ENCODE results near the gene ATP6V0D1. TPM values are rescaled to one million over a fixed set of nuclear protein-coding genes. Genes with fewer than 3 reads are reported as not detected.

The ATP6V0D1 gene
- total RNA-seq, 2 experiments from 2014 or later = 33.0 to 33.6 TPM

DNA sequence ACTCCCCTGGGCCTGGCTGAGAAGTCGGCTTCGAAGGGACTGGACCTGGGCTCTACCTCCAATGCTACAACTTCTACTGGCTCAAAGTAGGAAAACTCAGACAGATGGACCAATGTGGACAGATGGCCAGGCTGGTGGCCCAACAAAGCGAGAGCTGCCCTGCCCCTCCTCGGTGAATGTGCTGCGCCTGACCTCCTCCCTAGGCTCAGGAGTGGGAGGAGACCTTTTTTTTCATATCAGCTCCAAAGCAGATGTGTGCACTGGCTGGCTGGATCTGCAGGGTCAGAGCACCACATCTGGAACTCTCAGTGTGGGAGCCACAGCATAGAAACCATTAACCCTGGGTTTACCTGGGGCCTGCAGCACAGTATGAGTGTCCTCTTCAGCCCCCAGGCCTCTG lies 20.8 kb downstream of the ATP6V0D1 start:
- H3K4me1 Mint-ChIP-seq = peaks cover 4% of the 10 kb centered on the region
- H3K27ac Mint-ChIP-seq = no peak overlapping the region
- no peaks in the 10 kb centered on the region for H3K27me3 Mint-ChIP-seq
- no peaks in the 10 kb centered on the region for H3K36me3 Mint-ChIP-seq
- no peaks in the 10 kb centered on the region for H3K9me3 Mint-ChIP-seq
- H3K4me3 Mint-ChIP-seq = no peak overlapping the region
- no peak for DNase-seq

DNA sequence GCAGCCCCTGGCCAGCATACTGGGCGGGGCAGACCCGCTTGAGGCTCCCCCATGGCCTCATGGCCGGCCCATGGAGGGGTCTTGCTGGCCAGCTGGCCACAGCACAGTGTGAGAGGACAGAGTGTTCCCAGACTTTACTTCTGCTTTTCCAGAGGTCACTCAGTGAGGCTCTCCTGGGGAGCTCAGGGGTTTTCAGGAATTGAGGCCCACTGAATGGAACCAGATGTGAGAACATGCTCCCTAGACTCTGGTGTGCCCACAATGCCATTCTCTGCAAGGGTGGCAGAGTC lies 21.2 kb downstream of the ATP6V0D1 start:
- Mint-ChIP-seq H3K27ac (no peak overlapping the region), H3K27me3 (no peaks in the 10 kb centered on the region), H3K4me1 (peaks cover 3% of the 10 kb centered on the region), H3K9me3 (no peaks in the 10 kb centered on the region), H3K36me3 (no peaks in the 10 kb centered on the region), H3K4me3 (no peak overlapping the region)
- no peak for DNase-seq

DNA sequence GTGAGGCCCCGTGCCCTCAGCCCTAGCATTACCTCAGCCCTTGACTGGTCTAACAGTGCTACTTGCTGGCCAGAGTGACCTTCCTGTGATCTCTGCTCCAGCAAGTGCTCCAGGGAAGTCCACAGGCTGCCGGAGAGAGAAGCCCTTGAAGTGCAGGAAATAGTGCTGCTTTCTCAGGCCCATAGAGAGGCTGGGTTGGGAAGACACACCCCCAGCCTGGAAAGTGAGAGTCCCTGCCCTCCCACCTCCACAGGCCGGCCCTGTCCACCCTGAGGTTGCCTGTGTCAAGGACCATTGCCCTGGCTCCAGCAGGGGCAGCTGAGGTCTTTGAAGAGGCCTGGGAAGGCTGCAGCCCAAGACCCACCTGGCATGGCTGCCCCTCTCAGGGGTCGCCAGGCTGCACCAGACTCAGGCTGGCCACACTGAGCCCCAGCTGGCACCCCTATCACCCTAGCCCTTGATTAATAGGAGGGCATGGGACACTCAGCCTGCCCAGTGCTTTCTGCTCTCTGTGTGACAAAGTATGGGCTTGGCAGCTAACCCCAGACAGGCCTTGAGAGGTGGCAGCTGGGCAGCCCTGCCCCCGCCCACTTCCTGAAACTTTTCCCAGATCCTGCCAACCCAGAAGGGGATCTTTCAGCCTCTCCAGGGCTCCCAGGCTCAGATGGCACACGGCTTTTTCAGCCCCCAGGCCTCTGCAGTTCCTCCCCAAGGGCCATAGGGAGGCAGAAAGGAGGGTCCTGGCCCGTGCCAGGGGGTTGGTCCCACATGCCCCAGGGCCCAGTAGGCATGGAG lies 21.7 kb downstream of the ATP6V0D1 start:
- H3K27ac Mint-ChIP-seq = no peak overlapping the region
- no peak overlapping the region for H3K4me3 Mint-ChIP-seq
- H3K4me1 Mint-ChIP-seq = peaks cover 3% of the 10 kb centered on the region
- H3K27me3 Mint-ChIP-seq = no peaks in the 10 kb centered on the region
- no peaks in the 10 kb centered on the region for H3K36me3 Mint-ChIP-seq
- DNase-seq = no peak
- no peaks in the 10 kb centered on the region for H3K9me3 Mint-ChIP-seq

DNA sequence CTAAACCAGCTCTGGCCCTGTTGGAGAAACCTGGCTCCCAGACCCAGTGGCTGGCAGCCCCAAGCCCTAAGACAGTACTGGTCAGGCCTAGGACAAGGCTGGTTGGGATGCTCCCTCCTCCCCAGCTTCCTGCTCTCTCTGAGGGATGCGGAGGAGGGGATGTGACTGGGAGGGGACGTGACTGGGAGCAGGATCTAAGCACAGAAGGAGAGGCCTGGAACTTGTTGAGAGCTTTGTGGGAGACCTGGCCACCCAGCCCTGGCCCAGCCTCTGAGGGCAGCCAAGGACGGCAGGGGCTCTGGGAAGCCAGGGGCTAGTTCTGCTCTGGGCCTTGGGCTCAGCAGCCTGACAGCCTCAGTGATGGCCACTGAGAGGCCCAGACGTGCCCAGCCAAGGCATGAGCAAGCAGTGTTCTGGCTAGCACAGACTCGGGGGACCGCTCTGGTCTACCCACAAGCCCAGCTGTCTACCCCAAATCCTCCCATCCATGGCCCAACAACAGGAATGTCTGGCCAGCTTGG lies 22.8 kb downstream of the ATP6V0D1 start:
- Mint-ChIP-seq H3K36me3 (no peaks in the 10 kb centered on the region), H3K27me3 (no peaks in the 10 kb centered on the region), H3K4me3 (no peak overlapping the region), H3K27ac (no peak overlapping the region), H3K9me3 (no peaks in the 10 kb centered on the region), H3K4me1 (peaks cover 3% of the 10 kb centered on the region)
- DNase-seq = no peak

DNA sequence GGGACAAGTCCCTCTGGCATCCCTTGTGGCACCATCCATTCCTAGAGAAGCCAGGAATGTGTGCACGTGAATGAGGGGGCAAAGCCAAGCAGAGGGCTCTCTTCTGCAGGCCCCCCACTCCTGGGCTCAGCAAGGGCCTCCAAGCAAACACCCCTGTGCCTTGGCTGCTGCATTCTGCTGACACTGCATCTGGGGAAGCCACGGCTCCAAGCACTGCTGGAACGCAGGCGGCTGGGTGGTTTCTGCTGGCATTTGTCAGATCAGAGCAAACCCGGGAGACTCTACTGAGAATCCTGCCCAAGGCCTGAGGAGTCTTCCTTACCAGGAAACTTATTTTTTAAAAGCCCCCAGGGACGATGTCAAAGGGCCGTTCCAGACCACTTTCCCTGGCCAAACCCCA lies 23.3 kb downstream of the ATP6V0D1 start:
- Mint-ChIP-seq H3K27me3 (no peaks in the 10 kb centered on the region), H3K4me1 (peaks cover 3% of the 10 kb centered on the region), H3K27ac (no peak overlapping the region), H3K9me3 (no peaks in the 10 kb centered on the region), H3K36me3 (no peaks in the 10 kb centered on the region), H3K4me3 (no peak overlapping the region)
- DNase-seq = no peak

DNA sequence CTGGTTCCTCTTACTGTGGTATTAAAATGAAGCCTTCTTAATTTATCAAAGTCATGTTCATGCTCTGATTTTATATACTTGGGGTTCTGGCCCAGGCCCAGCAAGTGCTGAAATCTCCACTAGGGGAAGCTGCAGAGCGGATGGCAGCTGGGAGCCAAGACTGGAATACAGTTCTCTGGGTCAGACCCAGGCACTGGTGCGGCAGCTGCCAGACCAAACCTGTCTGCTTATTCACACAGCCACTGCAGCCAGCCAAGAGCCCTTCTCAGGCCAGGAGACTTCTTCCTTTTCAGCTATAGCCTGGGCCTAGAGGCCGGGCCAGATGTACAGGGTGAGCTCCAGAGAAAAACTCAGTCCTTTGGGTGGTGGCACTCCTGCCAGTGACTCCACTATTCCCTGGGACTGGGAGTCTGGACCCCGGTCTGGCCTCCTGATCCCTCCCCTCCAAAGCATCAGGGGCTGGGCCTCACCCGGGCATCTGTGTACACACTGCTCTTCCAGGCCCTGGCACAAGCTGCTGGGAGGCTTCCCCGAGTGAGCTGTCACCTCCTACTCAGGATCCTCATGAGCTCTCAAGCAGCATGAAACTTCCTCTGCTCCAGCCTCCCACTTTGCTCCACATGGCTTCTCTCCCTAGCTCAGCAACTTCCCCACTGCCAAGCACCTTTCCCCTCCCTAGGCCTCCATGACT lies 24.4 kb downstream of the ATP6V0D1 start:
- peaks cover 3% of the 10 kb centered on the region for H3K4me1 Mint-ChIP-seq
- H3K4me3 Mint-ChIP-seq = no peak overlapping the region
- H3K36me3 Mint-ChIP-seq = no peaks in the 10 kb centered on the region
- DNase-seq = no peak
- H3K9me3 Mint-ChIP-seq = no peaks in the 10 kb centered on the region
- H3K27me3 Mint-ChIP-seq = no peaks in the 10 kb centered on the region
- H3K27ac Mint-ChIP-seq = no peak overlapping the region

DNA sequence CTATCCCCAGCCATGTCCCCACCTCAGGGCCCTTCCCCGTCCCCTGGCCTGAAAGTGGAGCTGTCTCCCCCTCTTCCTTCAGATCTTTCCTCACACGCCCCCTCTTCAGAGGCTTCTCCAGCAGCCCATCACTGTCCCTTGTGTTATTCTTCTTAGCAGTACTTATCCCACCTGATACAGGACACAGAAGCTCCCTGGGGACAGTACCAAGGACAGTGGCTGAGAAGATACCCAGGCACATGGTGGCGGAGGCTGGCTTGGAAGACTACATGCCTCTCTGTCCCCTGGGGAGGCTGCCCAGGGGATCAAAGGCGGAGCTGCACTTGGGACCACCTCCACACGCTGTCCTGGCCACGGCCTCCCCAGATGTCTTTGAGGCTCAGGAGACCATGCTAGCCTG lies 26.1 kb downstream of the ATP6V0D1 start:
- DNase-seq = no peak
- Mint-ChIP-seq H3K27ac (no peak overlapping the region), H3K27me3 (no peaks in the 10 kb centered on the region), H3K9me3 (no peaks in the 10 kb centered on the region), H3K4me3 (no peak overlapping the region), H3K4me1 (peaks cover 3% of the 10 kb centered on the region), H3K36me3 (no peaks in the 10 kb centered on the region)

DNA sequence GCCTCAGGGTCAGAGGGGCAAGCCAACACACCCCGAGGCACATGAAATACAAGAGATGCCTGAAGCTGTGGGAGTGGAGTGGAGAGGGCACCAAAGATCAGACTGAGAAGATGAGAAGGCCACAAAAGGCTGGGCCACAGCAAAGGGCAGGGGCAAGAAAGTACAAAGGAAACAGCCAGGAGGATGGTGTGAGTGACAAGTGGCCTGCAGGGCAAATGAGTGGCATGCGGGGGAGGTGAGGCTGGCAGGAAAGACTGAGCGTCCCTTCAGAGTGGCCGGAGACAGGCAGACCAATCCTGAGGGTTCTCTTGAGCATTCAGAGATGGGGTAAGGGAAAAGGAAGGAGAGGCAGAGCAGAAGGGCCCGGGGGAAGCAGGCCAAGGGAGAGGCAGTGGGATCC lies 26.9 kb downstream of the ATP6V0D1 start:
- Mint-ChIP-seq H3K4me1 (peaks cover 3% of the 10 kb centered on the region), H3K27ac (no peak overlapping the region), H3K36me3 (no peaks in the 10 kb centered on the region), H3K9me3 (no peaks in the 10 kb centered on the region), H3K4me3 (no peak overlapping the region), H3K27me3 (no peaks in the 10 kb centered on the region)
- no peak for DNase-seq

GRCh38 chr16:67451704-67452435 lies 29.1 kb downstream of the ATP6V0D1 start:
- no peaks in the 10 kb centered on the region for H3K36me3 Mint-ChIP-seq
- no peak for DNase-seq
- H3K9me3 Mint-ChIP-seq = no peaks in the 10 kb centered on the region
- H3K27ac Mint-ChIP-seq = no peak overlapping the region
- H3K27me3 Mint-ChIP-seq = no peaks in the 10 kb centered on the region
- H3K4me3 Mint-ChIP-seq = no peak overlapping the region
- peaks cover 3% of the 10 kb centered on the region for H3K4me1 Mint-ChIP-seq

DNA sequence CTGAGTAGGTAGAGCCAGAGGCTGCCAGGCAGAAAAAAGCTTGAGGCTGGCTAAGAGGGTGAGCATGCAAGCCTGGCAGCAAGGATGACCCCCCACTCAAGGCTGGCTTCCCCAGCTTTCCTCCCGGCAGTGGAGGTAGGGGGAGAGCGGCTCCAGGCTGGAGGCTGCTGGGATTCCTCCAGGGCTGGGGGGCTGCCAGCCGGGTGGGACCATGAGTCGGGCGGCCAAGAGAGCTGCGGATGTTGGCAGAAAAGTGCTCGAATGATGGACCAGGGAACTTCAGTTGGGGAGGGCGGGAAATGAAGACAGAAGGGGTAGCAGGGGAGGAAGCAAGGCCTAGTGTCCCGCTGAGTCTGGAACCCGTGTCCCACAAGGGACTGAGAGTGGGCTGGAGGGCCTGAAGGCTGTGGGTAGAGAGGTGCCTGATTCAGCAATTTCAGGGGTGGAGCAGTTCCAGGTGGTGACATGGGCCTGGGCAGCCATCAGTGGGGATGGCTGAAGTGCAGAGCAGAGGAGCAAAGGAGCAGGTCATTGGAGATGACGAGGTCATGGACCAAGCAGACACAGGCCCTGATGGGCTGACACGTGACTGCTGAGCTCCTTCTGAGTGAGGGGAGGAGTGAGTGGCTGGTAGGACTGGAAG lies 29.8 kb downstream of the ATP6V0D1 start:
- H3K27ac Mint-ChIP-seq = no peak overlapping the region
- no peak for DNase-seq
- H3K9me3 Mint-ChIP-seq = no peaks in the 10 kb centered on the region
- no peaks in the 10 kb centered on the region for H3K36me3 Mint-ChIP-seq
- no peaks in the 10 kb centered on the region for H3K27me3 Mint-ChIP-seq
- H3K4me1 Mint-ChIP-seq = peaks cover under 1% of the 10 kb centered on the region
- no peak overlapping the region for H3K4me3 Mint-ChIP-seq

- DNase-seq = no peak
- no peak overlapping the region for H3K4me3 Mint-ChIP-seq
- H3K36me3 Mint-ChIP-seq = no peaks in the 10 kb centered on the region
- H3K27me3 Mint-ChIP-seq = no peaks in the 10 kb centered on the region
- H3K27ac Mint-ChIP-seq = no peak overlapping the region
- H3K9me3 Mint-ChIP-seq = no peaks in the 10 kb centered on the region
- H3K4me1 Mint-ChIP-seq = no peaks in the 10 kb centered on the region
These were observed 31.2 kb downstream of the ATP6V0D1 start for GRCh38 chr16:67449739-67450138.

DNA sequence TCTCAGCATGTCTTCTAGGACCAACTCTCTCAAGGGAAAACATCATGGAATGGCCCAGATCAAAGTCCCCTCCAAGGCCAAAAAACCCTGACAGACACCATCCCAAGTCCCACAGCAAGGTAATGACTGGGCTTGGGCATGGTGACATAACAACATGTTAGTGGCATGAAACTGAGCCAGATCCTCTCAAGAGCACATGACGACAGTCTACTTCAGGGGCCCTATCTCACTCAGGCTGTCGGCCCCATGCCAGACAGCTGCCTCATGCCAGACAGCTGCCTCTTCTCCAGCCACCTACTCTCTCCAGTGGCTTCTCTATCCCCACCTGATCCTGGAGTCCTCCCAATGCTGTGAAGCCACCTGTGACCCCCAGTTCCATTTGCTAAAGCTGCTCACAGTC lies 31.6 kb downstream of the ATP6V0D1 start:
- no peak for DNase-seq
- no peaks in the 10 kb centered on the region for H3K36me3 Mint-ChIP-seq
- no peak overlapping the region for H3K4me3 Mint-ChIP-seq
- H3K4me1 Mint-ChIP-seq = no peaks in the 10 kb centered on the region
- H3K27me3 Mint-ChIP-seq = no peaks in the 10 kb centered on the region
- no peaks in the 10 kb centered on the region for H3K9me3 Mint-ChIP-seq
- no peak overlapping the region for H3K27ac Mint-ChIP-seq

GRCh38 chr16:67448580-67448979 lies 32.4 kb downstream of the ATP6V0D1 start:
- H3K4me1 Mint-ChIP-seq = no peaks in the 10 kb centered on the region
- H3K9me3 Mint-ChIP-seq = no peaks in the 10 kb centered on the region
- no peak for DNase-seq
- no peak overlapping the region for H3K27ac Mint-ChIP-seq
- no peaks in the 10 kb centered on the region for H3K36me3 Mint-ChIP-seq
- H3K27me3 Mint-ChIP-seq = no peaks in the 10 kb centered on the region
- H3K4me3 Mint-ChIP-seq = no peak overlapping the region

- Mint-ChIP-seq H3K4me3 (no peak overlapping the region), H3K36me3 (no peaks in the 10 kb centered on the region), H3K4me1 (no peaks in the 10 kb centered on the region), H3K27me3 (no peaks in the 10 kb centered on the region), H3K27ac (no peak overlapping the region), H3K9me3 (no peaks in the 10 kb centered on the region)
- DNase-seq = peak; percentile 72
These were observed 33.4 kb downstream of the ATP6V0D1 start for GRCh38 chr16:67447508-67448076.
